DLD1 (cell line): Measurements from ENCODE around the gene FCER1G.

Experiments
- in situ Hi-C: cut with HindIII; loops from 2 replicates; pipeline ENCODE4 v1.10.0; 2017; ENCODE audit warnings: low sequenced_read_pairs

The FCER1G gene

DNA sequence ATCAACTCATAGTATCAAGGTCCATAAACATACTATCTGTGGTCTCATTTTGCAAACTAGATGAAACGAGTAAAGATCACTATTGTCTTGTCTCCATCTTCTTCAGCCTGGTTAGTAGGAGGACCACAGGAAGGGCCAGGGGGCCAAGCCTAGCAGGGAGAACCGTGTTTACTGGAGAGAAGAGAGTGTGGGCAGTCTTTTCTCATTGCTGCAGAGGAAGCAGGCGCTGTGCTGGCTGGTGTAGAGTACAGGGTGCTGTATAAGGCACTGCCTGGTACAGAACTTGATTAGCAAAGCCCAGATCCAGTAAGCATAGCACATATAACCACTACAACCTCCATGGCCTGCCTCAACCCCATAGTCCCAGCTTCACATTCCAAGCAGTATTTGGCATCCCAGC lies 27.8 kb upstream of the FCER1G start:
- in situ Hi-C loops = no loop called here

- in situ Hi-C loops = no loop called here
Measured at GRCh38 chr1:161188381-161188780, 26.7 kb upstream of the FCER1G start.

- in situ Hi-C loops = no loop called here
Measured at GRCh38 chr1:161189036-161189435, 26.1 kb upstream of the FCER1G start.

DNA sequence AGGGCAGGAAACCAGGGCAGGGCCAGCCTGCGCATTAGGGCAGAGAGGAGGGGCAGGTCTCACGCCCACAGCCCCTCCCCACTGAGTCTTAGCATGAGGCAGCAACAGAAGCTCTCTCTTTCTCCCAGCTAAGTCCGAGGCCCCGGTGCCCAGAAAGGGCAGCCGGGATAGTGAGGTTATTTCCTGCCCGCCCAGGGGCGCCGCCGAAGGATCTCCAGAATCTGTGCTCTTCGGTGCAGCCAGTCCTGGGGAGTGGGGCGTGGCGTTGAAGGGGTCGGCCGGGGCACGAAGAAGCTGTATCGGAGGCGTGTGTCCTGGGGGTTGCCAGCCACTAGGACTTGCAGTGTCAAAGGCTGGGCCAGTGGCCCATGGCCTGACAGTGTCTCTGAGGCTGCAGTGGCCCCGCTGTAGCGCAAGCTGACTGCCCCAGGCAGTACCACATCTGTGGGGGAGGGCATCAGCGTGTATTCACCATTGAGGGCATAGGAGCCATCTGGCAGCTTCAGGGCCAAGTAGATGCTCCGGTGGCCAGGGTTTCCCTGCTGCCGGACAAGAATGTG lies 24.1 kb upstream of the FCER1G start:
- in situ Hi-C loops = no loop called here

- in situ Hi-C loops = no loop called here
Measured at GRCh38 chr1:161191971-161192370, 23.1 kb upstream of the FCER1G start.

DNA sequence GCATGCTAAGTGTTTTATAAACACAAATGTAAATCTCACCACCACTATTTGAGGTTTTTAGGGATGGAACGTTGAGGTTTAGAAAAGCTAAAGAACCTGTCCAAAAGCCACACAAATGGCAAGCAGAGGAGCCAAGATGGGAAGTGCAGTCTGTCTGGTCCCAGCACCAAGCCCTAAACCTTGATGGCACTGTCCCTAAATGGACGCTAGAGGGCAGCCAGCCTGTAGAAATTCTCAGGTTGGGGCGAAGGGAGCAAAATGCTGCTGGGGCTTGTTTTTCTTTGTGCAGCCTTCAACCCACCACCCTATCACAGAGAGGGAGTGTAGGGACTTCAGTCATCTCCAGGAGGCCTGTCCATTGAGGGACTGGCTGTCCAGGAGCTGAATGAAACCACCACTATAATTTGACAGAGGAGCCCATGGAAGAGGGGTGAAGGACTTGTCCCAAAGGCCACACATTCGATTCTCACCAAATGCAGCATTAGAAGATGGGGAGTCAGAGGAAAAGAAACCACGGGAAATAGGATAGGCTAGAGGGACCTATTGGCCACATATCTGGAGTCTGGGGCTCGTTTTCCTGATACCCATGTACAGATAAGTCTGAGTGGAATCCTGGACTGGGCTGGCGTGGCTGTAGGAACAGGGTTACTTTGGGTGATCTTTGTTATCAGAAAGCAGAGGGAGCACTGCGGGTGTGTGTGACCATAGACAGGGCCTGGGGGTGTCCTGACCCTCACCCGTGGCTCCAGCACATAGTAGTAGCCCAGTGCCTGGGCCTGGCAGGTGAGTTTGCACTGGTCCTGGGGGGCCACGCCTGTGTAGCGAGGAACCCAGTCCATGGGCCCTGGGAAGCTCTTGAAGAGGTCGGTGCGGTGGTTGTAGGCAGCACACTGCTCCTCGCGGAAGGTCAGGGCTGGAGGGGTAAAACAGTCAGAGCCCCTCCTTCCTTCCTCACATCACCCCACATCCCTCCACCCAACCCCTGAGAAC lies 22.3 kb upstream of the FCER1G start:
- in situ Hi-C loops = no loop called here

GRCh38 chr1:161193561-161194235 lies 21.4 kb upstream of the FCER1G start:
- in situ Hi-C loops = no loop called here

- in situ Hi-C loops = no loop called here
Measured at GRCh38 chr1:161195171-161195570, 19.9 kb upstream of the FCER1G start.

- in situ Hi-C loops = no loop called here
Measured at GRCh38 chr1:161196111-161196510, 19.0 kb upstream of the FCER1G start.

GRCh38 chr1:161196521-161197451 lies 18.3 kb upstream of the FCER1G start:
- in situ Hi-C loops = no loop called here

- in situ Hi-C loops = no loop called here
Measured at GRCh38 chr1:161197560-161198193, 17.4 kb upstream of the FCER1G start.

GRCh38 chr1:161198194-161198896 lies 16.8 kb upstream of the FCER1G start:
- in situ Hi-C loops = no loop called here

GRCh38 chr1:161198897-161199431 lies 16.1 kb upstream of the FCER1G start, which contains the start of gene ADAMTS4:
ADAMTS4 (minus strand) TSS chr1:161199054; CDS start chr1:161198627, 427 bp downstream.
- in situ Hi-C loops = no loop called here

DNA sequence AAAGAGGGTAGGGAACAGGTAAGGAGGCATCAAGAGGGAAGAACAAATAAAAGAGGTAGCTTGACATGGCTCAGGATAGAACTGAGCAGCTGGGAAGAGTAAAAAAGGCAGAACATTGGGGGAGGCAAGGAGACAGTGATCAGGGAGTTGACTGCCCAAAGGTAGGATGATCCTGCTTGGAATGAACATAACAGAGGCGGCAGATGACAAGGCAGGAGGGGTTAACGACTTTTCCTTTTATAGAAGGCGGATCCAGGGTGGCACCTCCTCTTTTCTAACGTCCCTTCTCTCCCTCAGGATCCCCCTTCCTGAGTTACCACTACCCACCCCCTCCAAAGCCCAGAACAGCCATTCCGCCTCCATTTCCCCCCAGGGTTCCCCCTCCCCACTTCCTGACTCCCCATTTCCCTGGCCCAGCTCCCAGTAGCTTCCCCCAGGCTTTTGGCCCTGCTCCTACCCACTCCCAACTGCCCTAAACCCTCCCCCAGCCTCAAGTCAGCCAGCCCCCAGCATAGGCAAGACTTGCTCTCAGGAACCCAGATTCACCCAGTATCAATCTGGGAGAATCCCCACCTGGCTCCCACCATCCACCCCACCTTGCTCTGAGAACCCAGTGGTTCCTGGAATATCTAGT lies 15.5 kb upstream of the FCER1G start:
- in situ Hi-C loops = loop anchor here (25.0 kb wide), 1 partner anchor 163 kb away; the partner anchor contains the start of gene CFAP126

DNA sequence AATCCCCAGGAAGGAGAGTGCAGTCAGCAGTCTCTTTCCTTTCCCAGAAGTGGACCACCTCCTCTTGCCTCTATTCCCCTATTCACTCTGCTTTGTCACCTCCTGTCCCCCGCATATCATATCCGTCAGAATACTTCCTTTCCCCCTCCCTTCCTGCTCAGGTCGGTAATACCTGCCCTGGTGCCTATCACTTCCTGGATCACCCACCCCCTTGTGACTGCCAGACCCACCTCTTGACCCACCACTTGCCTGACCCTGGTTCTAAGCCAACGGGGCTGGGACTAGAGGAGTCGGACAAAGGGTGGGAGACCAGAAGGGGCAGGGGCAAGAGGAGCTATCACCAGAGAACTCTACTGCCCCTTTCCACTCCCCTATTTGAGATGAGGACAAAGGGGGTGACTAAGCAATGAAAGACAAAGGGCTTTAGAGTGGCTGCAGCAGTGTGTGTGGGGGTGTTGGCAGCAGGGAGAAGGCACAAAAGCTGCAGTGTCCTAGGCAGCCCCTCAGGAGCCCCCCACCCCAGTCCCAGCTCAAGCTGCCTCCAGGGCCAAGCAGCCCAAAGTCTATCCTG lies 14.6 kb upstream of the FCER1G start:
- in situ Hi-C loops = loop anchor here (25.0 kb wide), 1 partner anchor 162 kb away; the partner anchor contains the start of gene CFAP126

- in situ Hi-C loops = loop anchor here (25.0 kb wide), 1 partner anchor 161 kb away; the partner anchor contains the start of gene CFAP126
Measured at GRCh38 chr1:161200992-161201835, 13.9 kb upstream of the FCER1G start.
